ENCODE data around the gene AGPAT3.

DNA sequence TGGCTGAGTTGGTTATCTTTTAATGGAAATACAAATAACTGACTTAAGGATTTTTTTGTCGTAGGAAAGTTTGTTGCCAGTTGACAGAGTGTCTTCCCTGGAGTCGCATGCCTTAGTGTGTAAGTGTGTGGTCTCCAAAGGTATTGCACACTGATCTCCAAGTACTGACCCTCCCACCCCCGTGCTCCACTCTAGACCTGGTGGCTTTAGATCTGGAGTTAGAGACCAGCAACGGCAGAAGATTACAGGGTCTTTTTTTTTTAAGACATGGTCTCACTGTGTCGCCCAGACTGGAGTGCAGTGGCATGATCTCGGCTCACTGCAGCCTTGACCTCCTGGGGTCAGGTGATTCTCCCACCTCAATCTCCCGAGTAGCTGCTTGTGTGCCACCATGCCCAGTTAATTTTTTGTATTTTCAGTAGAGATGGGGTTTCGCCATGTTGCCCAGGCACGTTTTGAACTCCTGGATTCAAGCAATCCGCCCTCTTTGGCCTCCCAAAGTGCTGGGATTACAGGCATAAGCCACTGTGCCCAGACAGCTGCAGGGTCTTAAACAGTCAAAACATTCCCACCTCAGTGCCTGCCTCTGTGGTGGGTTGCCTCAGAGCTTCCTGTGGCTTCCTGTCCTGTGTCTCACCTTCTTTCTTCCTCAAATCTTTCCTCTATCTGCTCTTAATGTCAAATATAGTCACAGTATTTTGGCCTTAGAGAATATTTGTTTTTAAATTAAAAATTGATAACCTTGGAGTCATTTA is 154.0 kb downstream of the AGPAT3 start:
- no peak for TF ChIP-seq POLR2A (IDR thresholded peaks at IDR 0.05)
- TF ChIP-seq, protein P1, sequence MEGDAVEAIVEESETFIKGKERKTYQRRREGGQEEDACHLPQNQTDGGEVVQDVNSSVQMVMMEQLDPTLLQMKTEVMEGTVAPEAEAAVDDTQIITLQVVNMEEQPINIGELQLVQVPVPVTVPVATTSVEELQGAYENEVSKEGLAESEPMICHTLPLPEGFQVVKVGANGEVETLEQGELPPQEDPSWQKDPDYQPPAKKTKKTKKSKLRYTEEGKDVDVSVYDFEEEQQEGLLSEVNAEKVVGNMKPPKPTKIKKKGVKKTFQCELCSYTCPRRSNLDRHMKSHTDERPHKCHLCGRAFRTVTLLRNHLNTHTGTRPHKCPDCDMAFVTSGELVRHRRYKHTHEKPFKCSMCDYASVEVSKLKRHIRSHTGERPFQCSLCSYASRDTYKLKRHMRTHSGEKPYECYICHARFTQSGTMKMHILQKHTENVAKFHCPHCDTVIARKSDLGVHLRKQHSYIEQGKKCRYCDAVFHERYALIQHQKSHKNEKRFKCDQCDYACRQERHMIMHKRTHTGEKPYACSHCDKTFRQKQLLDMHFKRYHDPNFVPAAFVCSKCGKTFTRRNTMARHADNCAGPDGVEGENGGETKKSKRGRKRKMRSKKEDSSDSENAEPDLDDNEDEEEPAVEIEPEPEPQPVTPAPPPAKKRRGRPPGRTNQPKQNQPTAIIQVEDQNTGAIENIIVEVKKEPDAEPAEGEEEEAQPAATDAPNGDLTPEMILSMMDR (IDR thresholded peaks at IDR 0.05) = no peak

Data from esophagus squamous epithelium (tissue), 4 donors.